Glomerular endothelial cell (primary cell): ENCODE data around the gene PTPRN2. TPM values are rescaled to one million over a fixed set of nuclear protein-coding genes. Genes with fewer than 3 reads are reported as not detected.
"Not testable (repeated sequence)": the region's sequence is repeated elsewhere in the genome, so short reads cannot be mapped to it uniquely, and the experiment has no call there.

Experiments used
- DNase-seq: peaks from one replicate; pipeline ENCODE4 v3.0.0-alpha.2; 2011; ENCODE audit warnings: low read depth, low spot score; ENCODE audit errors: extremely low read depth
- total RNA-seq: library from RNA; depleted of rRNA; stranded (reverse); fragments of >200 nt; gene quantifications from 2 replicates; pipeline ENCODE4 v1.2.3, GENCODE V29; 2015

Gene PTPRN2
- total RNA-seq, 1 donor from 2014 or later = 10.0 TPM

- DNase-seq = no peak
Measured at GRCh38 chr7:157898261-157898660, 689.4 kb downstream of the PTPRN2 start.

- no peak for DNase-seq
Measured at GRCh38 chr7:157897681-157898080, 689.9 kb downstream of the PTPRN2 start.

GRCh38 chr7:157896774-157897555 is 690.7 kb downstream of the PTPRN2 start:
- no peak for DNase-seq

GRCh38 chr7:157896376-157896675 is 691.3 kb downstream of the PTPRN2 start:
- not testable (repeated sequence) for DNase-seq

GRCh38 chr7:157895520-157896375 is 691.9 kb downstream of the PTPRN2 start:
- DNase-seq = no peak

GRCh38 chr7:157895098-157895497 is 692.5 kb downstream of the PTPRN2 start:
- DNase-seq = not testable (repeated sequence)

GRCh38 chr7:157893535-157894044 is 694.0 kb downstream of the PTPRN2 start:
- no peak for DNase-seq

GRCh38 chr7:157892751-157893523 is 694.7 kb downstream of the PTPRN2 start:
- DNase-seq = no peak

- DNase-seq = no peak
Measured at GRCh38 chr7:157890921-157891401, 696.7 kb downstream of the PTPRN2 start.

GRCh38 chr7:157889480-157889879 is 698.1 kb downstream of the PTPRN2 start:
- no peak for DNase-seq

- no peak for DNase-seq
Measured at GRCh38 chr7:157888579-157888978, 699.0 kb downstream of the PTPRN2 start.

GRCh38 chr7:157887400-157887799 is 700.2 kb downstream of the PTPRN2 start:
- DNase-seq = no peak

- DNase-seq = no peak
Measured at GRCh38 chr7:157886711-157887110, 700.9 kb downstream of the PTPRN2 start.

GRCh38 chr7:157886266-157886665 is 701.4 kb downstream of the PTPRN2 start:
- DNase-seq = no peak

GRCh38 chr7:157885140-157885539 is 702.5 kb downstream of the PTPRN2 start:
- DNase-seq = no peak

- DNase-seq = no peak
Measured at GRCh38 chr7:157884461-157885062, 703.1 kb downstream of the PTPRN2 start.

- DNase-seq = no peak
Measured at GRCh38 chr7:157881048-157881771, 706.4 kb downstream of the PTPRN2 start.

- DNase-seq = no peak
Measured at GRCh38 chr7:157879391-157879790, 708.2 kb downstream of the PTPRN2 start.

- no peak for DNase-seq
Measured at GRCh38 chr7:157877298-157878090, 710.1 kb downstream of the PTPRN2 start.
